HG03108 (cell line): Measurements from ENCODE around the gene PORCN.
"Not testable (repeated sequence)": the region's sequence is repeated elsewhere in the genome, so short reads cannot be mapped to it uniquely, and the experiment has no call there.

Experiments
- ATAC-seq: cut with Tn5 transposase; IDR thresholded peaks from one replicate; pipeline ENCODE4 v1.9.1; 2021; ENCODE audit warnings: moderate library complexity; ENCODE audit not compliant: unreplicated experiment

The PORCN gene

GRCh38 chrX:48539345-48540027 lies 30.7 kb downstream of the PORCN start, which contains the start of gene TBC1D25:
TBC1D25 (plus strand) TSS chrX:48539714; CDS start chrX:48539798, 84 bp downstream.
- ATAC-seq: peak; percentile 82

GRCh38 chrX:48540028-48540375 lies 31.2 kb downstream of the PORCN start:
- ATAC-seq: peak; percentile 18

DNA sequence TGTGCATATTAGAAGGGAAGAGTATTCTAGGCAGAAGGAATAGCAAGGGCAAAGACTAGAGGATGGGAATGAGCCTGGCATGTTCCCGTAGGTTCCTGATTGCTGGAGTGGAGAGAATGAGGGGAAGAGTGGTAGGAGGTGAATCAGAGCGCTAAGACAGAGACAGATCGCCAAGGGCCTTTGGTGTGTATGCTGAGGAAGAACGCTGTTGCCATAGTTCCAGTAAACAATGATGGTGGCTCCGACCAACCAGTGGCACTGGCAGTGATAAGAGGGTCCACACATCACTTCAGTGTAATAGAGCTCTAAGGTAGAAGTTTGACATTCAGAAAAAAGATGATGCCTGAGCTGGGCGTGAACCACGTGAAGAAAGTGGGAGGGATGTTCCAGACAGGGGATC lies 31.7 kb downstream of the PORCN start:
- no peak for ATAC-seq

DNA sequence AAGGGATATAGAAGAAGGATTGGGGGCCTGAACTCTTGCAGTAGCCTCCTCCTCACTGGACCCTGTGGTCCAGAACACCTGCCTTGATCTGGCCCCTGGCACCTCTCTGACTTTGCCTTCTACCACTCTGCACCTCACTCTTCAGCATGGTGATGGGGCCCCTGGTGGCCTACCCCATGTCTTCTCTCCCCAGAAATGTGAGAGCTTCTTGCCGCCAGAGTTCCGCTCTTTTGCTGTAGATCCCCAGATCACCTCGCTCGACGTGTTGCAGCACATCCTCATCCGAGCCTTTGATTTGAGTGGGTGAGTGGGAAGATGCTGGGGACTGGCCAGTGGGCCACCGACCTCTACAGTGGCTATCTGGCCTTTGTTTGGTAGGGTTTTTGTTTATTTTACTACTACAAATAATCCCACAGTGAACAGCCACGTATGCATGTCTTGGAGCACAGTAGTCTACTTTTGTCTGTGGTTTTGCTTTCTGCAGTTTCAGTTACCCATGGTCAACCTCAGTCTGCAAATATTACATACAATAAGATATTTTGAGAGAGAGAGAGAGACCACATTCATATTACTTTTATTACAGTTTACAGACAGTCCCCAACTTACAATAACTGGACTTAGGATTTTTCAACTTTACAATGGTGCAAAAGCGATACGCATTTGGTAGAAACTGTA lies 32.5 kb downstream of the PORCN start:
- no peak for ATAC-seq

DNA sequence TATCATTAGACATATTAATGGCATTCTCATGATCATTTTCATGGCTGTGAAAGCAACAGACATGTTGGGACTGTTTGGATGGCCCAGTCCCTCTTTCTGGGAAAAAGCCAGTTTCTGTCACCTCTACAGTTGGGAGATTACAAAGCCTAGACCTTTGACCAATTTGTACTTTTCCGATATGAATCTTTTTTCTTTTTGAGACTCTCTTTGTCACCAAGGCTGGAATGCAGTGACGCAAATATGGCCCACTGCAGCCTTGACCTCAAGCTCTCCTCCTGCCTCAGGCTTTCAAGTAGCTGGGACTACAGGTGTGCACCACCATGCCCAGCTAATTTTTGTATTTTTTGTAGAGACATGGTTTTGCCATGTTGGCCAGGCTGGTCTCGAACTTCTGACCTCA lies 40.1 kb downstream of the PORCN start:
- ATAC-seq: no peak

- ATAC-seq: not testable (repeated sequence)
These were observed 47.0 kb downstream of the PORCN start for GRCh38 chrX:48555731-48556325.

GRCh38 chrX:48558271-48558670 lies 49.5 kb downstream of the PORCN start:
- ATAC-seq: no peak

DNA sequence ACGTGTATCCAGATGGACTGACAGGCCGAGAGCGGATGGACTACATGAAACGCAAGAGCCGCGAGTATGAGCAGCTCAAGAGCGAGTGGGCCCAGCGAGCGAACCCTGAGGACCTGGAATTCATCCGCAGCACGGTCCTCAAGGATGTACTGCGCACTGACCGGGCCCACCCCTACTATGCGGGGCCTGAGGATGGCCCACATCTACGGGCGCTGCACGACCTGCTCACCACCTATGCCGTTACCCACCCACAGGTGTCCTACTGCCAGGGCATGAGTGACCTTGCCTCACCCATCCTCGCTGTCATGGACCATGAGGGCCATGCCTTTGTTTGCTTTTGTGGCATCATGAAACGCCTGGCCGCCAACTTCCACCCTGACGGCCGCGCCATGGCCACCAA lies 50.8 kb downstream of the PORCN start:
- no peak for ATAC-seq

DNA sequence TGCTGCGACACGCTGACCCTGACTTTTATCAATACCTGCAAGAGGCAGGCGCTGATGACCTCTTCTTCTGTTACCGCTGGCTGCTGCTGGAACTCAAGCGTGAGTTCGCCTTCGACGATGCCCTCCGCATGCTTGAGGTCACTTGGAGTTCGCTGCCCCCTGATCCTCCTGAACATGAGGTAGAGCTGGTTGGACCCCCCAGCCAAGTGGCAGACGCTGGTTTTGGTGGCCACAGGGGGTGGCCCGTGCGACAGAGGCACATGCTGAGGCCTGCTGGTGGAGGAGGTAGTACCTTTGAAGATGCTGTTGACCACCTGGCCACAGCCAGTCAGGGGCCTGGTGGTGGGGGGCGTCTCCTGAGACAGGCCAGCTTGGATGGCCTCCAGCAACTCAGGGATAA lies 51.3 kb downstream of the PORCN start:
- ATAC-seq: no peak

GRCh38 chrX:48560681-48561080 lies 51.9 kb downstream of the PORCN start:
- ATAC-seq: no peak

DNA sequence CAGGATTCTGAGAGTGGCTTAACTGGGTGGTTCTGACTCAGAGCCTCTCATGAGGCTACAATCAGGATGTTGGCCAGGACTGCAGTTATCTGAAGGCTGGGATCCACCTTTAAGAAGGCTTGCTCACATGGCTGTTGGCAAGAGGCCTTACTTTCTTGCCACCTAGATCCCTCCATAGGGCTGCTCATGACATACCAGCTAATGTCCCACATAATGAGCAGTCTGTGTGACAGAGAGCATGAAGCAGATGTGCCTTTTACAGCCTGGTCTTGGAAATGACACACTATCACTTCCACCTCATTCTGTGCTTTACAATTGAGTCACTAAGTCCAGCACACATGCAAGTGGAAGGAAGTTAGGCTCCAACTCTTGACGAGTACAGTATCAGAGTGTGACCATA lies 61.2 kb downstream of the PORCN start:
- ATAC-seq: peak; percentile 40
